K562 (cell line): ENCODE measurements around the gene AKAP7. TPM values are rescaled to one million over a fixed set of nuclear protein-coding genes. Genes with fewer than 3 reads are reported as not detected.

ENCODE experiments used
- SREBF1 ChIP-seq: fragments of 150-350 bp; IDR thresholded peaks from 2 replicates; pipeline ENCODE4 v1.6.1; 2014; ENCODE audit warnings: antibody characterized with exemption, low read depth, low read length, borderline replicate concordance
- TEAD4 ChIP-seq, 2 experiments: sonication (generic) in 1 of 2; formaldehyde crosslinking in 1 of 2; IDR thresholded peaks; 2 replicates each; pipeline versions ENCODE4 v1.6.1 to v1.8.0; 2012 to 2022; ENCODE audit warnings: borderline replicate concordance in 1 of 2, inconsistent platforms in 1 of 2, low read length in 1 of 2, mild to moderate bottlenecking in 1 of 2, missing genetic modification reagents in 1 of 2
- ZBTB11 ChIP-seq, 3 experiments: fragments of 200-800 bp in 1 of 3; fragments of 250-450 bp in 1 of 3; fragments of 450-650 bp in 1 of 3; sonication (Bioruptor Pico) in 1 of 3; sonication (Bioruptor generic) in 1 of 3; formaldehyde crosslinking in 1 of 3; IDR thresholded peaks; 2 replicates each; pipeline versions ENCODE4 v1.6.1 to v1.8.0; 2016 to 2022; ENCODE audit warnings: mild to moderate bottlenecking in 2 of 3, missing genetic modification characterization in 2 of 3, missing compliant biosample characterization in 1 of 3, moderate library complexity in 1 of 3
- ZNF592 ChIP-seq: fragments of 450-650 bp; IDR thresholded peaks from 2 replicates; pipeline ENCODE4 v1.6.1; 2017; ENCODE audit warnings: antibody characterized with exemption, mild to moderate bottlenecking
- polyA plus RNA-seq, 8 experiments: library from polyadenylated mRNA; depleted of rRNA in 4 of 8; stranded (reverse) in 5 of 8; unstranded in 3 of 8; fragments of >200 nt; fragmentation: Nextera tagmentation in 2 of 8; fragmentation: Illumina TruSeq in 1 of 8; extraction: Ambion mirVana in 2 of 8; extraction: Trizol in 1 of 8; gene quantifications; 2 replicates each; pipeline versions ENCODE4 v1.2.1 to v1.2.3, GENCODE V29; 2011 to 2014; ENCODE audit warnings: inconsistent platforms in 1 of 8, missing spikeins in 1 of 8
- total RNA-seq, 7 experiments: library from RNA; depleted of rRNA in 6 of 7; stranded (reverse); fragments of >200 nt in 6 of 7; fragmentation: Illumina TruSeq in 2 of 7; extraction: Trizol in 2 of 7; gene quantifications; 2 replicates each; pipeline versions ENCODE4 v1.2.1 to v1.2.3, GENCODE V29; 2011 to 2021; ENCODE audit warnings: low replicate concordance in 1 of 7
- TF ChIP-seq, protein P1 (sequence below): fragments of 150-350 bp; IDR thresholded peaks from 2 replicates; pipeline ENCODE4 v1.6.1; 2014; ENCODE audit warnings: low read depth, mild to moderate bottlenecking, low read length, borderline replicate concordance

The AKAP7 gene
- total and polyA plus RNA-seq, 9 of the 15 experiments (the other 6 are each of a cell fraction or from before 2014, with no cell fraction given): 0.82 to 2.6 (median 1.6) TPM

DNA sequence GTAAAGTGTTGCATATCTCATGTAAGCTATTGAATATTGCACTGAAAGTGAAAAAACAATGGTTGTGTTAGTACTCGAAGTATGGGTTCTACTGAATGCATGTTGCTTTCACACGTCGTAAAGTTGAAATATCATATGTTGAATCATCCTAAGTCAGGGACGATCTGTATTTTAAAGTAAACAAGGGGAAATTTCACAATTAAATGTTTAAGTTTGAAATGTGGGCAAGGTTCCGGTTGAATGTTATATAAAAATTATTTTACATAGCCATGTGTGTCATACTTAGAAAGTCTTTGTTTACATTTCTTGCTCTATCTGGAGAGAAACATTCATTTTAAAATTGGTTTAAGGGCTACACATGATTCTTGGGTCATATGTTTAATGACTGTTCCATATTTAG is 76.8 kb downstream of the AKAP7 start (continued):
- TF ChIP-seq ZBTB11 (CRISPR knock-in tag; IDR thresholded peaks at IDR 0.05) (no peak), SREBF1 (no peak), ZNF592 (no peak), TEAD4 (IDR thresholded peaks at IDR 0.05; ENCODE audit: low read length) (no peak), TEAD4 (CRISPR knock-in tag; IDR thresholded peaks at IDR 0.05; ENCODE audit: borderline replicate concordance) (no peak)
- TF ChIP-seq, protein P1, sequence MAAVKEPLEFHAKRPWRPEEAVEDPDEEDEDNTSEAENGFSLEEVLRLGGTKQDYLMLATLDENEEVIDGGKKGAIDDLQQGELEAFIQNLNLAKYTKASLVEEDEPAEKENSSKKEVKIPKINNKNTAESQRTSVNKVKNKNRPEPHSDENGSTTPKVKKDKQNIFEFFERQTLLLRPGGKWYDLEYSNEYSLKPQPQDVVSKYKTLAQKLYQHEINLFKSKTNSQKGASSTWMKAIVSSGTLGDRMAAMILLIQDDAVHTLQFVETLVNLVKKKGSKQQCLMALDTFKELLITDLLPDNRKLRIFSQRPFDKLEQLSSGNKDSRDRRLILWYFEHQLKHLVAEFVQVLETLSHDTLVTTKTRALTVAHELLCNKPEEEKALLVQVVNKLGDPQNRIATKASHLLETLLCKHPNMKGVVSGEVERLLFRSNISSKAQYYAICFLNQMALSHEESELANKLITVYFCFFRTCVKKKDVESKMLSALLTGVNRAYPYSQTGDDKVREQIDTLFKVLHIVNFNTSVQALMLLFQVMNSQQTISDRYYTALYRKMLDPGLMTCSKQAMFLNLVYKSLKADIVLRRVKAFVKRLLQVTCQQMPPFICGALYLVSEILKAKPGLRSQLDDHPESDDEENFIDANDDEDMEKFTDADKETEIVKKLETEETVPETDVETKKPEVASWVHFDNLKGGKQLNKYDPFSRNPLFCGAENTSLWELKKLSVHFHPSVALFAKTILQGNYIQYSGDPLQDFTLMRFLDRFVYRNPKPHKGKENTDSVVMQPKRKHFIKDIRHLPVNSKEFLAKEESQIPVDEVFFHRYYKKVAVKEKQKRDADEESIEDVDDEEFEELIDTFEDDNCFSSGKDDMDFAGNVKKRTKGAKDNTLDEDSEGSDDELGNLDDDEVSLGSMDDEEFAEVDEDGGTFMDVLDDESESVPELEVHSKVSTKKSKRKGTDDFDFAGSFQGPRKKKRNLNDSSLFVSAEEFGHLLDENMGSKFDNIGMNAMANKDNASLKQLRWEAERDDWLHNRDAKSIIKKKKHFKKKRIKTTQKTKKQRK: no peak
